ENCODE measurements around the gene SRM. TPM values are rescaled to one million over a fixed set of nuclear protein-coding genes. Genes with fewer than 3 reads are reported as not detected.
"Not testable (repeated sequence)": the region's sequence is repeated elsewhere in the genome, so short reads cannot be mapped to it uniquely, and the experiment has no call there.

SRM gene
- total RNA-seq (ENCODE audit: insufficient read depth, low replicate concordance) = 17.3 TPM

DNA sequence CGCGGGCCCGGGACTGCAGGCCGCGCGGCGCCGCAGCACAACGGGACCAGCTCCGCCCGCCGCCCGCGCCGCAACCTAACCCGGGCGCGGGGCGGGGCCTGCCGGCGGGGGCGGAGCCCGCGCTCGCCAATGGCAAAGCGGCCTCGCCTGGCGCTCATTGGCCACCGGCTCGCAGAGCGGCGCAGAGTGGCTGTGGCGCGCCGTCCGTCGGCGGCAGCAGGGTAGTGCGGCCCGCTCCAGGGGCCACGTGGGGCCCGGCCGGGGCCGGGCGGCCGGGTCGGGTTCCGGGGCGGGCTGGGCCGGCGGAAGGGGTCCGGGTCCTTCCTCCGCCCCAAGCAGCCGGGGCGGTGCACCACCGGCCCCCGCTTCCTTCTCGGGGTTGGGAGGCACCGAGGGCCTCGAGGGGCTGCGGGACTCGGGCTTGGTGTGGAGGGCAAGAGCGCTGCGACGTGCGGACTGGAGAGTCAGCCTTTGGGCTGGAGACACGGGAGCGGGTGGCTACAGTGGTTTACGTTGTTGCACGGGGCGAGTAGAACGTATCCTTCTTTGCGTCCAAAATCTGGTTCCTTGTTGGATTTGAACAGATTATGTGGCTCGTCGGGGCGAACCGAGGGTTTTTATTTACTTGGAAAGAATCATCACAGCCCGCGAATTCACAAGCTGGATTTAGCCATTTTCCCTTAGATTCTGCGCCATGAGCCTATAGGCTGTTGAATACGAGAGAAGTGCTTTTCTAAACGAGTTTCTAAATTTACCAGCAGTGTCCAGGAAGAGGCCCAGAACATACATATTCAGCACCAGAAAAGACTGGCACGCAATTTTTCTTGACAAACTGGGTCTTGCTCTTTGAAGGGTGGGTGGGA lies at the start of gene SRM:
TSS of gene SRM (minus strand) at position 51 of the 863 bp plus-strand sequence. CDS start 75 bp downstream, outside the sequence.
- peak; percentile 93 for DNase-seq (ENCODE audit: low spot score)

DNA sequence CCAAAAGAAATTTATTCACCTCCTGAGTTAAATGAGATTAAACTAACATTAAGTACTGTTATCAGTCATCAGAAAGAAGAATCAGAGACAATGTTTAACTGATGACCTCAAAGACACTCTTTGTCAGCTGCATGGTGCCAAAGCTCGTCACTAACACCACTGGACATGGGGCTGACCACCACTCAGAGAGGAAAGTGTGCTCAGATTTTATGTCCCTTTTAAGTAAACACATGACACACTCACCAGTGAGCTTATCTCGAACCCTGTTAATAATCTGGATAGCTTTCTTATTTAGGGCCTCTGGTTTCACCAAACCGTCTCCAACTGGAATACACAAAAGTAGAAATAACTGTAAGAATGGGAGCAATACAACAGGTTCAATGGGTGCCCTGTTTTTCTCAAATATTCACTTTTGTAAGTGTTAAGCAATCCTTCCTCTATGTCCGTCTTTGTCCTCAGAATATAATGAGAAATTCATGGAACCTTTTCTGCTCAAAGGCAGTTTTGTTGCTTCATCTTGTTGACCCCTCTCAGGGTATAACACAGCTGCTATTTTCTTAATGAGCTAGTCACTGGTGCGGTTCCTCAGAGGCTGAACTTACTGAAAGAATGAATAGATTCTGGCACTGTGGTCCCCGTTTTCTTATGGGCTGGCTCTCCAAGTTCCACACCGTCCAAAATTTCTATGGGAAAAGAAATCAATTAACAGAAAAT lies 49.4 kb upstream of the SRM start:
- no peak for DNase-seq (ENCODE audit: low spot score)

DNA sequence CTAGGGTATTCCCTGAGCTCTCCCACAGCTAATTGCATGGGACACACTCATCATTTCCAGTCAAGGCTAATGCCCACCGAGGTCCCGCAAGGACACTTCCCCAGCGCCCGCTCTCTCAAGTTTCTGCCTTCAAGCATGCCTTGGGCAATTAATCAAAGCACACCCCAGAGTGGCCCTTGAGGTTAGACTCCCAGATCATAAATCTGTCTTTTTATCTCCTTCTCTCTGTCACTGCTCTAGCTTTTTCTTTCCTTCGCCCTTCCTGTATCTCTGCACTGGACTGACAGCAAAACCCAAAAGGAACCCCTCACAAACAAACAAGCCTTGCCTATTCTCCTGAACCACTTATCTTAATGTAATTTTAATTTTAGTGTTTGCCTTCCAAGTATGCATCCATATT lies 47.8 kb upstream of the SRM start:
- no peak for DNase-seq (ENCODE audit: low spot score)

DNA sequence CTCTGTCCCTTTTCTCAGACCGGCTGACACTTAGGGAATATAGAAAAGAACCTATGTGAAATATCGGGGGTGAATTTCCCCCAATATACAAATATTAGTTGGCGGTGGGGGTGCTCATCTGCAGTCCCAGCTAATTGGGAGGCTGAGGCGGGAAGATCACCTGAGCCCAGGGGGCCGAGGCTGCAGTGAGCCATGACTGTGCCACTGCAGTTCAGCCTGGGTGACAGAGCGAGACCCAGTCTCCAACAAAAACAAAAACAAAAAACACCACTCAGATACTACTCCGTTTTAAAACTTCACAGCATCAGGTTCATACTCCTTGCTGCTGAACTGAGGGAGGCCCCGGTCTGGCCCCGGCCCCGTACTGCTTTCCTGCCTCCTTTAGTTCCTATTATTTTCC lies 45.8 kb upstream of the SRM start:
- no peak for DNase-seq (ENCODE audit: low spot score)

DNA sequence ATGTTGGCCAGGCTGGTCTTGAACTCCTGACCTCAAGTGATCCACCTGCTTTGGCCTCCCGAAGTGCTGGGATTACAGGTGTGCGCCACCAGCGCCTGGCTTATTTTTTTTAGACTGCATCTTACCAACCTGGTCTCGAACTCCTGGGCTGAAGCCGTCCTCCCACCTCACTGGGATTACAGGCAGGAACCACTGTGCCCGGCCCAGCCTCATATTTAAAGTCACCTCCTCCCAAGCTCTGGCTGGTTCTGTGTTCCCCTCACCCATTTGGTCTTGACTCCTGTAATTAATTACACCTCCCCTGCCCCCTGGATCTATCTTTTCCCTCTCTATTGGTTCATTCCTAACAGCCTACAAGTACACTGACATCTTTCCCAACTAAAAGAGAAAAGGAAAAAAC lies 41.5 kb upstream of the SRM start:
- no peak for DNase-seq (ENCODE audit: low spot score)

DNA sequence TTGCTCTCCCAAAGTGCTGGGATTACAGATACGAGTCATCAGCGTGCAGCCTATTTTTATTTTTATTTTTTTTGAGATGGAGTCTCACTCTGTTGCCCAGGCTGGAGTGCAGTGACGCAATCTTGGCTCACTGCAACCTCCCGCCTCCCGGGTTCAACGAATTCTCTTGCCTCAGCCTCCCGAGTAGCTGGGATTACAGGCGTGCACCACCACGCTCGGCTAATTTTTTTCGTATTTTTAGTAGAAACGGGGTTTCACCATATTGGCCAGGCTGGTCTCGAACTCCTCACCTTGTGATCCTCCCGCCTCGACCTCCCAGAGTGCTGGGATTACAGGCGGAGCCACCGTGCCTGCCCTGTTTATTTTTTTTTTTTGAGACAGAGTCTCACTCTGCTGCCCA lies 41.0 kb upstream of the SRM start:
- DNase-seq (ENCODE audit: low spot score) = not testable (repeated sequence)

DNA sequence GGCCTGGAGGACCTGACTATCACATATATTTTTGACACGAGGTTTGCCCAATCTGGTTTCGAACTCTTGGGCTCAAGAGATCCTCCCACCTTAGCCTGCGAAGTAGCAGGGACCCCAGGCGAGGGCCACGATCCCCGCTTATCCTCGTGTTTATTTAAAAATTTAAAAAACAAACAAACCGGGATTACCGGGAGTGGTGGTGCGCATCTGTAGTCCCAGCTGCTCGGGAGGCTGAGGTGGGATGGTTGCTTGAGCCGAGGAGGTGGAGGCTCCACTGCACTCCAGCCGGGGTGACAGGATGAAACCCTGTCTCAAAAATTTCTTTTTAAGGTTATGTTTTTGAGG lies 40.3 kb upstream of the SRM start:
- DNase-seq (ENCODE audit: low spot score) = no peak

DNA sequence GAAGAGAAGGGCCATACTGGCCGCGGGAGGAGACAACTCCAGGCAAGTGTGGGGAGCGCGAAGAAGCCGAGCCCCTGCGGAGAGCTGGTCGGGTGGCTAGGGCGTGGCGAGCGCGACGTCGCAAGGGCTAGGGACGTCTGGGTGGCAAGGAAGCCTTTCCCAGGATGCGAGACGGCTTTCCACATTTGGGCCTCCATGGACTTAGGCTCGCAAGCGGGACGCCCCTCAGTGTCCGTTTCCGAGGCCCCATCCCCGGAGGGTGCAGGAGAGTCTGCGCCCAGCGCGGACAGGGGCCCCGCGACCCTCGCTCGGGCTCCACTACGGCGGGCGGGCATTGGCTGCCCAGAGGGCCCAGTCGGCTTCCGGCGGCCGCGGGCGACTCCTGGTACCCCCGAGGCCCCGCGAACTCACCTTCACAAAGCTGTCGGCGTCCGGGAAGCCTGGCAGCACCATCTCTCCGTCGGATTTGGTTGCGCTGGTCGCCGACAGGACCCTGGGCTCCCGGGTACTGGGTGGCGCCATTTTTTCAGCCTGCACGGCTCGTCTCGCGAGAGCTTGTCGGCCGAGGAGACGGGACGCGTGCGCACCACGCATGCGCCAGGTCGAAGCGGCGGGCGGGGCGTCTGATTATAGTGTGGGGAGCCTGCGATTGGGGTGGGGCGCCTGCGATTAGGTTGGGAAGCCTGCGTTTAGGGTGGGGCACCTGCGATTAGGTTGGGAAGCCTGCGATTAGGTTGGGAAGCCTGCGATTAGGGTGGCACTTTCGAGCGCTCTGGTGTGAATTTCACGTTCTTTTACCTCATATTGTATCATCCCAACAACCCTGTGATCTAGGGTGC lies 39.7 kb upstream of the SRM start, which contains the start of gene EXOSC10:
TSS of gene EXOSC10 (minus strand) at position 560 of the 839 bp plus-strand sequence. CDS start at position 522, 38 bp downstream.
- DNase-seq (ENCODE audit: low spot score) = peak; percentile 92

DNA sequence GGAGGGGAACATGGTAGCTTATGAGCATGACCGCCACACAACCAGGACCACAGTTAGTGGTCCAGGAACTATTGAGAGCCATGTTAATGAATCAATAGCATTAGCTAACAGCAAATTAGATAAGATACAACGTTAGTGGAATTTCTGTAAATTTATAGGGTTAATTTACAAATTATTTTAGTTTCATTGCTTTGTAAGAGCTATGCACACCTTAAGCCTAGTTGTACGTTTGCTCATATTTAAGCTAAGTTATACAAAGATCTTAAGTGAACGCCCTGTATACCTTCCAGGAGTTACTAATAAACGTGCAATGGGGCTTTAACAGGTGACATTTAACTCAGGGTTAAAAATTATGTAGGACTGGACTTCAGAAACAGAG lies 39.1 kb upstream of the SRM start:
- DNase-seq (ENCODE audit: low spot score) = no peak

DNA sequence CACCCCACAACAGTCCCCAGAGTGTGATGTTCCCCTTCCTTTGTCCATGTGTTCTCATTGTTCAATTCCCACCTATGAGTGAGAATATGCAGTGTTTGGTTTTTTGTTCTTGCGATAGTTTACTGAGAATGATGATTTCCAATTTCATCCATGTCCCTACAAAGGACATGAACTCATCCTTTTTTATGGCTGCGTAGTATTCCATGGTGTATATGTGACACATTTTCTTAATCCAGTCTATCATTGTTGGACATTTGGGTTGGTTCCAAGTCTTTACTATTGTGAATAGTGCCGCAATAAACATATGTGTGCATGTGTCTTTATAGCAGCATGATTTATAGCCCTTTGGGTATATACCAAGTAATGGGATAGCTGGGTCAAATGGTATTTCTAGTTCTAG lies 24.0 kb upstream of the SRM start:
- not testable (repeated sequence) for DNase-seq (ENCODE audit: low spot score)

DNA sequence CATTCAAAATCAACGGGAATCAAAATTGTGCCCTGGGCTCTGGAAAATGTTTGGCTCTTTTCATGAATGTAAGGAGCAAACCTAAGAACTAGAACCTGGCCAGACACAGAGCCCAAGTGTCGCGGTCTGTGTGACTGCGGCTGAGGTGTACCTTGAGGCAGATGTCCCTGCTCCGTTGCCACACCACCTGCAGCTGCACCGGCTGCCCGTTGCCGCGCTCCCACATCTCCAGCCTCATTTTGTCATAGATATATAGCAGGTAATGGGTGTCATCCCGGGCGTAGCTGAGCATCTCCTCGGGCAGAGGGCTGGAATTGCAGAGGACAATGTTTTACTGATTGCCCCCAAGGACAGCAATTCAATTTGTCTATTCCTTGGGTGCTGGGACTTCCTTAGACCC lies 21.1 kb upstream of the SRM start:
- no peak for DNase-seq (ENCODE audit: low spot score)

DNA sequence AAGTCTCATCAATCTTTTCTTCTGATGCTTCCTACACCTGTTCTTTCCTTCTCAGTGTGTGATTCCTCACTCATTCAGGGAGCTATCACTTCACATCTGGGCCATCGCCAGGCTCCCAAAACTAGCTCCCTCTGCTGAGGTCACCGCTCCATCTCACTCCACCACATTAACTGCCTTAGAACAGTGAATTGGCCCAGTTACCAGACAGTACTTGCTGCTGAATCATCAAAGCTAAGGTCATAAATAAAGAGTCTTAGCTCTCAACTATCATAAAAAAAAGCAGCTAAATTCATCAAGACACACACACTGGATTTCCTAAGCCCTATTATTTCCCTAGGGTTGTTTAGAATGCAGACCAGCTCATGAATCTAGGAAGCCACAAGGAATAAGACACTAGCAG lies 18.8 kb upstream of the SRM start:
- DNase-seq (ENCODE audit: low spot score) = no peak

DNA sequence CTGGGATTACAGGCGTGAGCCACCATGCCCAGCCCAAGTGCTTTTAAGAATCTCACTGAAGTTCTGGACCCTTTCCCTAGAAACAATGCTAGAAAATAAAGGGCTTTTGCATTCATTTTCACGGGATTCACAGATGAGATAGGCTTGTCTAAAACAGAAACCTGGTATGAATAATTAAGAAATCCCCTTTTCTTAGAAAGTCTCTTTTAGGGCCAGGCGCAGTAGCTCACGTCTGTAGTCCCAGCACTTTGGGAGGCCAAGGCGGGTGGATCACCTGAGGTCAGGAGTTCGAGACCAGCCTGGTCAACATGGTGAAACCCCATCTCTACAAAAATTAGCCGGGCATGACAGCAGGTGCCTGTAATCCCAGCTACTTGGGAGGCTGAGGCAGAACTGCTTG lies 13.6 kb upstream of the SRM start:
- DNase-seq (ENCODE audit: low spot score) = not testable (repeated sequence)

DNA sequence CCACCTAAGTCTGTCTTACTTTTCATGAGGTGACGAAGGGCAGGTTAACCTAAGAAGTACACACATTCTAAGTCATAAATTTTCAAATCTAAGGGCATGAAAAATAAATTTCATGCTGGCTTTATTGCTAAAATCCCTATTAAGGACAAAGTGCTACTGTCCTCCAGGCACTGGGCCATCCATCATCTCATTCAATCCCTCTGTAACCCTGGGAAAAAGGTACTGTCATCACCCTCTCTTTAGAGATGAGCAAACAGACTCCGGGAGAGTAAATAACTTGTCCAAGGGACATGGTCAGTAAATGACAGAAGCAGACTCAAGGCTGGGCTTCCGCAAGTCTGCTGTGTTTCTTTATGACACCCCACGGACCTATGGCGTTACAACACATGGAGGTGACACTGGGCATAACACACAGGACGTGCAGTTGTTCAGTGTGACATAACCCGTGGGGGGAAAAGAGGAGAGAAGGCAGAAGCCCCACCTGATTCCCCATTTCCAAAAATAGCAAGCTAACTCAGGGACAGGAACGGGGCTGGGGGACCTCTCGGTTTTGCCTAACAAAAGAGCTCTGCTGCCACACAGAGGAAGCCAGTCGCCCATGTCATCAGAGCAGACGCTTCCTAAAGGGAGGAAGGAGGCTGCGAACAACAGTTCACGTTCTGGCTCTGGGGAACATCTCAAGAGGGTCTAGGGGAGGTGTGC lies 12.5 kb upstream of the SRM start:
- no peak for DNase-seq (ENCODE audit: low spot score)

DNA sequence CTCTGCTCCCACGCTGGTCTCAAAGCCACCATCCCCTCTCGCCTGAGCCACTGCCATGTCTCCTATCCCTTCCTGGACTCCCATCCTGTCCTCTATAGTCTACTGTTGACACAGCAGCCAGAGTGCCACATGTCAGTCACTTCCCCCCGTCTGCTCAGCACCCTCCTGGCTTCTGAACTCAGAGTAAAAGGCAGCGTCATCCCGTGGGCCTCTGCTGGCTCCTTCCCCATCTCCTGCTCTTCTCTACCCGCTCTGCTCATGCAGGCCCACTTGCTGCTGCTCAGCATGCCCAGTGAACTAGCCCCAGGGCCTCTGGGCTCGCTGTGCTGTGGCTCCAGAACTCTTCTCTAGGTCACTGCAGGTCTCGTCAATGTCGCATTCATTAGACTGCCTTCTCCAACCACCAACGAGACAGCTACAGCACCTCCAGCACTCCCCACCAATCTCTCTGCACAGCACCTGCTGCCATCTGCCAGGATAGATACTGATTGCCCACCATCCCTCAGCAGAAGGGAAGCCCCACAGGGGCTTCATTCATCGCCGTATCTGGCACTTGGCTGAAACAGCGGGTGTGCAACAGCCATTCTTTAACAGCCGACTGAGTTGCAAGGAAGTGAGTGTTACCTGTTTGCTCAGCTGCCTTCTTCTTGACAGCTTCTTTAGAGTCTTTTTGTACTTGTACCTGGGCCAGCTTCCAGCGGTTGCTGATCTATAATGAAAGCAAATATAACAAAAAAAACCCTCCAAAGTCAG lies 11.8 kb upstream of the SRM start:
- no peak for DNase-seq (ENCODE audit: low spot score)

DNA sequence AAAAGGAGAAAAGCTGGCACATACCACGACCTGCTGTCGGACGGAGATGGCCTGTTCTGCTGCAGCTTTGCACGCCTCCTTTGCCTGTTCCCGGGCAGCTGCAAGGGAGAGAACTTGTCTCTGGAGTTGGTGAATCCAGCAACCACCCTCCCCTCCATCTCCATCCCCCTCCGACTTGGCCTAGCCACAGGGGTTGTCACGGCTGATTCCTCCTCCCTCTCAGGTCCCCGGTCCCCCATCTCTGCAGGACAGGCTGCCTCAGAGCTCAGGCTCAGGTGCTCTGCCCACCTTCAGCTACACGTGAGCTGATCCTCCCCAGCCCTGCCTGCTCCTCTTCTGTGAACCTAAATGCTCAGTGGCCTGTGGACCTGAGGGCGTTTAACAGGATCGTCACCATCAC lies 11.1 kb upstream of the SRM start:
- DNase-seq (ENCODE audit: low spot score) = no peak

DNA sequence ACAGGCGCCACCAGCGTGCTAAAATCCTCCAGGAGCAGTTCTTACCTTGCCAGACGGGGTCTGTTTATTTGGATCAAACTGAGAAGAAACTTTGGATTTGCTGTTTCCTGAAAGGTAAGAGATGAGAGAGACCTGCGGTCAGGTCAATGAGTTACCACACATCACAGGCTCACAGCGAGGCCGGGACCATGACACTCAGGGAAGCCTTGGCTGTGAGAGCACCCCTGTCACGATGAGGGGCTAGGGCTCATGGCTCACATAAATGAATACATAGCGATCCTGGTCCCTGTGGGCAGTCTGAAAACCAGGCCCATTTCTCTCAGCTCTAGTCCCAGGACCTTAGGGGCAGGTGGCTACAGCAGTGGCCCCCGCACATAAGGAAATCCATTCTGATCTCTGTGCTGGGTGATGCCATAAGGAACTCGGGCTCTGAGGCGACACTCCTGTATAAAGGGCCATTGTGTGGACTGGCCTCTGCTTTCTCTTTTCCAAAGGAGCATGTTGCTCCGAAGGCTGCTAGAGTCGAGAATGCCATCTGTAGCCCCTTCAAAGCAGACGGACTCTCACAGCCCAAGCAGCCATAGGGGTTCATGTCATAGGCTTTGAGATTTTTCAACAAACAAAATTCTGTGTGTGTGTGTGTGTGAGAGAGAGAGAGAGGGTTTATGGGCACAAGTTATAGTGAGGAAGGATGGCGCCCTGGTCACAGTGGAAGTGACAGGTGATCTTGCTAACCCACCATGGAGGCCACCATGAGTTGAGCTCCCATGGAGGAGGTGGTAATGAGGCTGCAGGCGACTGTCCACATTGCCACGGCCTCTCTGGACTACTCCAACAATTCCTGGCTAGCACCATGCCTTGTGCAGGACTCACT lies 9.0 kb upstream of the SRM start:
- DNase-seq (ENCODE audit: low spot score) = no peak

DNA sequence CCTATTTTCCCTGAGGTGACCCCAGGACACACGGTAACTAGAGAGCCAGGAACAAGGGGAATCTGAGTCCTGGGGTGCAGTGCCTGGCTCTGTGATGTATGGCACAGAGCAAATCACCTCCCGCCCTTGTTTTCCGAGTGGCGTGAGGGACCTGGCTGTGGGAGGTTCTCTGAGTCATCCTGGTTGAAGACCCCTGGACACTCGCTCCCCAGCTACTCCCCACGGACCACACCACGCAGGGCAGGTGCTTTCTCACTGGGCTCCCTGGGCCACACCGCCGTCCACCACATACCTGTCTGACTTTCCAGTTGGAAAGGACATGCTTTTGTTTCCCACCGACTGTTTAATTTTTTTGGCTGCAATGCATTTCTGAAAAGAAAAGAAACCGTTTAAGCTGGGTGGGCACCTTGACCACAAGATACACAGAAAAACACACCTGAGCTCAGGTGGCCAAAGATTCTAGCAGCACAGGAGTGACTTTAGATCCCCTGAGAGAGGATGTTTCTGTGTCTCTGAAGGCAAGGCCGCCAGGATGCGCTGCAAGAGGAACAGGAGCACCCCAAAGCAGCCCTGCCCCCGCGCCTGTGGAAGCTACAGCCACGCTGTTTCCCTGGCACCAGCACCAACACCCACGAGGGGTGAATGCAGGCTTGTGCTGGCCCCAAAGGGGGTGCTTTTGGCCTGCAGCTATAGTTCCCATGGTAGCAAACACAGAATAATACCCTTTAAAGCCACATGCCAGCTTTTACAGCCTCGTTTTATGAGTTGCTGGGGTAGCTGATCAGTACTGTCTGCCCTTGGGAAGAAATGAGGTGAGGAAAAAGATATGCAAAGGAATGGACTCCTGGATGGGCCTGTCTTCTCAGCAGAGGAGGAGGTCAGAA lies 8.1 kb upstream of the SRM start:
- no peak for DNase-seq (ENCODE audit: low spot score)

DNA sequence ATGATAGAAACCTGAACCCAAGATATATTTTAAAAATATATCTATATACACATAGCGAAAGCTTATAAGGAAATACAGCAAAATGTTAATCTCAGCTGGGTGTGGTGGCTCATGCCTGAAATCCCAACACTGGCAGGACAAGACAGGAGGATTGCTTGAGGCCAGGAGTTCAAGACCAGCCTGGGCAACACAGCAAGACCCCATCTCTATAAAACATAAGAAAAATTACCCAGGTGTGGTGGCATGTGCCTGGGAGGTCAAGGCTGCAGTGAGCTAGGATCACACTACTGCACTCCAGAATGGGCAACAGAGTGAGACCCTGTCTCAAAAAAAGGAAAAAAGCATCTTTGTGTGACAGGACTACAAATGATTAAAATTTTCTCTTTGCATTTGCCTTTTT lies 6.0 kb upstream of the SRM start:
- no peak for DNase-seq (ENCODE audit: low spot score)
